IMR-90 (cell line): ENCODE measurements around the gene GIPC3. TPM values are rescaled to one million over a fixed set of nuclear protein-coding genes. Genes with fewer than 3 reads are reported as not detected.

Source experiments
- ATAC-seq: fragments of 200-7000 bp; cut with Tn5 transposase; 2 replicates; pipeline ENCODE4 v1.9.1; 2020; ENCODE audit warnings: low read depth, mild to moderate bottlenecking, moderate library complexity
- BruUV-seq: library from RNA; stranded (reverse); fragments of 400-500 nt; replicated peaks from 2 replicates; lab custom pipeline; 2021; lab: Mats Ljungman, UMichigan
- CTCF ChIA-PET: fragments of 300-600 bp; formaldehyde crosslinking; extraction: SDS; loops from one replicate; lab custom pipeline; 2021; ENCODE audit warnings: antibody characterized with exemption; lab: Yijun Ruan, JAX
- POLR2A ChIA-PET: fragments of 300-600 bp; sonication (Branson Sonifier 250); formaldehyde crosslinking; loops from one replicate; lab custom pipeline; 2022; ENCODE audit warnings: antibody characterized with exemption; ENCODE audit not compliant: unreplicated experiment; lab: Charles Lee
- DNase-seq: peaks from one replicate; pipeline ENCODE4 v3.0.0; 2013
- H2AFZ ChIP-seq: replicated peaks from 2 replicates; pipeline ENCODE3; 2013; ENCODE audit warnings: low read length, mild to moderate bottlenecking; ENCODE audit not compliant: poor library complexity
- H2AK5ac ChIP-seq: 2 replicates; pipeline ENCODE4 v1.6.1; 2013; ENCODE audit warnings: low read depth, low read length, inconsistent platforms
- H2AK9ac ChIP-seq: replicated peaks from 2 replicates; pipeline ENCODE3; 2013; ENCODE audit warnings: mild to moderate bottlenecking, low read depth, low read length, moderate library complexity; ENCODE audit not compliant: poor library complexity
- H2BK120ac ChIP-seq: 2 replicates; pipeline ENCODE4 v1.6.1; 2013; ENCODE audit warnings: low read depth, low read length, inconsistent platforms
- H2BK15ac ChIP-seq: 3 replicates; pipeline ENCODE4 v1.6.1; 2013; ENCODE audit warnings: low read depth, low read length, inconsistent platforms
- H2BK20ac ChIP-seq: 2 replicates; pipeline ENCODE4 v1.6.1; 2013; ENCODE audit warnings: low read depth, mild to moderate bottlenecking, inconsistent platforms, low read length, moderate library complexity
- H2BK5ac ChIP-seq: 2 replicates; pipeline ENCODE4 v1.6.1; 2013; ENCODE audit warnings: mild to moderate bottlenecking, low read depth, low read length, inconsistent platforms; ENCODE audit not compliant: poor library complexity, severe bottlenecking
- H3K14ac ChIP-seq: replicated peaks from 2 replicates; pipeline ENCODE4 v1.6.1; 2013; ENCODE audit warnings: low read depth, low read length, inconsistent platforms
- H3K18ac ChIP-seq: 2 replicates; pipeline ENCODE4 v1.6.1; 2013; ENCODE audit warnings: low read depth, low read length, control low read depth
- H3K23ac ChIP-seq: 2 replicates; pipeline ENCODE4 v1.6.1; 2013; ENCODE audit warnings: low read depth, low read length, inconsistent platforms
- H3K27ac ChIP-seq: 2 replicates; pipeline ENCODE4 v1.5.1; 2013; ENCODE audit warnings: mild to moderate bottlenecking, control low read depth, low read length; ENCODE audit not compliant: insufficient read depth
- H3K27me3 ChIP-seq: 2 replicates; pipeline ENCODE4 v1.6.1; 2013; ENCODE audit warnings: low read length; ENCODE audit not compliant: control insufficient read depth, insufficient read depth
- H3K36me3 ChIP-seq: 2 replicates; pipeline ENCODE4 v1.6.1; 2013; ENCODE audit warnings: low read length, mixed read lengths; ENCODE audit not compliant: control insufficient read depth, insufficient read depth
- H3K4ac ChIP-seq: 2 replicates; pipeline ENCODE4 v1.6.1; 2013; ENCODE audit warnings: low read depth, low read length, inconsistent platforms
- H3K4me1 ChIP-seq: 2 replicates; pipeline ENCODE4 v1.6.1; 2013; ENCODE audit warnings: low read length, mixed read lengths; ENCODE audit not compliant: control insufficient read depth, insufficient read depth
- H3K4me2 ChIP-seq: 2 replicates; pipeline ENCODE4 v1.6.1; 2013; ENCODE audit warnings: low read depth, mild to moderate bottlenecking, control low read depth, low read length, moderate library complexity
- H3K4me3 ChIP-seq: 2 replicates; pipeline ENCODE4 v1.5.1; 2013; ENCODE audit warnings: low read depth, mild to moderate bottlenecking, control low read depth, low read length, moderate library complexity; ENCODE audit not compliant: insufficient read depth
- H3K56ac ChIP-seq: 2 replicates; pipeline ENCODE4 v1.6.1; 2013; ENCODE audit warnings: low read length, inconsistent platforms; ENCODE audit not compliant: insufficient read depth; ENCODE audit errors: extremely low read depth
- H3K79me1 ChIP-seq, 2 experiments: 2 replicates each; pipeline ENCODE4 v1.6.1; 2013; ENCODE audit warnings: low read length in 2 of 2, inconsistent platforms in 1 of 2, low read depth in 1 of 2
- H3K9ac ChIP-seq: 2 replicates; pipeline ENCODE4 v1.6.1; 2013; ENCODE audit warnings: low read depth, low read length, control low read depth
- H3K9me1 ChIP-seq: 2 replicates; pipeline ENCODE4 v1.6.1; 2013; ENCODE audit warnings: low read length, inconsistent platforms; ENCODE audit not compliant: insufficient read depth
- H3K9me3 ChIP-seq: 2 replicates; pipeline ENCODE4 v1.6.1; 2013; ENCODE audit warnings: low read length; ENCODE audit not compliant: control insufficient read depth, insufficient read depth
- H4K20me1 ChIP-seq: 2 replicates; pipeline ENCODE4 v1.6.1; 2013; ENCODE audit warnings: low read length, inconsistent platforms; ENCODE audit not compliant: insufficient read depth
- H4K5ac ChIP-seq: 2 replicates; pipeline ENCODE4 v1.6.1; 2013; ENCODE audit warnings: mild to moderate bottlenecking, low read depth, low read length, control low read depth
- H4K8ac ChIP-seq, 2 experiments: 2 replicates each; pipeline ENCODE4 v1.6.1; 2013; ENCODE audit warnings: low read depth in 2 of 2, low read length in 2 of 2, control low read depth in 1 of 2, inconsistent platforms in 1 of 2
- H4K91ac ChIP-seq: 2 replicates; pipeline ENCODE4 v1.6.1; 2013; ENCODE audit warnings: low read depth, low read length, inconsistent platforms; ENCODE audit not compliant: insufficient read depth
- CEBPB ChIP-seq: IDR thresholded peaks from 2 replicates; pipeline ENCODE4 v1.6.1; 2012; ENCODE audit warnings: low read depth, low read length, improper control_type of control experiment
- CHD1 ChIP-seq: IDR thresholded peaks from 2 replicates; pipeline ENCODE4 v1.6.1; 2012; ENCODE audit warnings: low read depth, low read length, improper control_type of control experiment
- MAZ ChIP-seq: IDR thresholded peaks from 2 replicates; pipeline ENCODE4 v1.6.1; 2012; ENCODE audit warnings: low read depth, mild to moderate bottlenecking, low read length, improper control_type of control experiment, moderate library complexity, borderline replicate concordance
- POLR2A ChIP-seq: IDR thresholded peaks from 2 replicates; pipeline ENCODE4 v1.6.1; 2012; ENCODE audit warnings: mild to moderate bottlenecking, low read depth, low read length
- WGBS, 2 experiments: methylation state at CpG; one replicate each; pipeline versions ENCODE4 v1.1.5 to v1.1.7; 2013; ENCODE audit warnings: missing lambda C conversion rate in 2 of 2; ENCODE audit not compliant: insufficient read length in 1 of 2; ENCODE audit errors: extremely low coverage in 2 of 2; 5-methylcytosine and 5-hydroxymethylcytosine counted together
- dilution Hi-C: fragments of 300-500 bp; cut with HindIII; formaldehyde crosslinking; loops from one replicate; pipeline ENCODE4 v1.14.3; 2018; ENCODE audit warnings: low sequenced_read_pairs; ENCODE audit not compliant: unreplicated experiment
- in situ Hi-C: fragments of 300-500 bp; cut with MboI; formaldehyde crosslinking; loops from 3 replicates; pipeline ENCODE4 v1.14.3; 2019; ENCODE audit warnings: low sequenced_read_pairs, inconsistent platforms, mixed read lengths
- intact Hi-C: fragments of 100-400 bp; cut with micrococcal nuclease; formaldehyde crosslinking; loops from 2 replicates; pipeline ENCODE4 v1.10.0; 2022
- polyA plus RNA-seq, 3 experiments: library from polyadenylated mRNA; depleted of rRNA; stranded (reverse); fragments of >200 nt; gene quantifications; 2 replicates each; pipeline ENCODE4 v1.2.3, GENCODE V29; 2012; ENCODE audit warnings: low replicate concordance in 1 of 3
- total RNA-seq: library from RNA; depleted of rRNA; stranded (reverse); fragments of >200 nt; gene quantifications from 2 replicates; pipeline ENCODE4 v1.2.3, GENCODE V29; 2012

The GIPC3 gene
- total and polyA plus RNA-seq, 2 of the 4 experiments (the other 2 are of a cell fraction) = under 0.01 to 0.36 TPM

DNA sequence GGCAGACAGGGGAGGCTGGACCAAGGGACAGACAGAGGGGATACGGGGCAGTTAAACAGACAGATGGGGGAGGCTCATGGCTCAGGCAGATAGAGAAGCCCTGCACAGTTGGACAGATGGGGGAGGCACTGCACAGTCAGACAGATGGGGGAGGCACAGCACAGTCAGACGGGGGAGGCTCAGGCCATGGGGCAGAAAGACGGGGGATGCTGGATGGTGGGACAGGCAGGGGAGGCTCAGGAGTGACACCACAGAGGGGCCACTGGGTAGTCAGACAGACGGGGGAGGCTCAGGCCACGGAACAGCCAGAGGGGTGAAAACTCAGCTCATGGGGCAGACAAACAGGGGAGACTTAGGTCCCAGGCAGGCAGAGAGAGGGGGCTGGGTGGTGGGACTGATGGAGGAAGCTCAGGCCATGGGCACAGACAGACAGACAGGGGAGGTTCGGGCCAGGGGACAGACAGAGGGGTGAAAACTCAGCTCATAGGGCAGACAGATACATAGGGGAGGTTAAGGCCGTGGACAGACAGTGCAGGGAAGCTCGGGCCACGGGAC lies 28.8 kb upstream of the GIPC3 start:
- H2BK20ac ChIP-seq = no peak overlapping the region
- H2BK120ac ChIP-seq = no peak overlapping the region; the same call in 1 of the 2 replicates
- H4K20me1 ChIP-seq = peaks cover 27% of the 10 kb centered on the region
- peak overlapping the region; percentile 21 for H2BK5ac ChIP-seq
- H3K9ac ChIP-seq = peak overlapping the region; percentile 84
- no peak overlapping the region; the same call in 1 of the 2 replicates for H3K56ac ChIP-seq
- H3K36me3 ChIP-seq = no peaks in the 10 kb centered on the region
- in situ Hi-C loops = no loop called here
- H3K14ac ChIP-seq = peak overlapping the region; percentile 89
- DNase-seq (no peak), ATAC-seq (no peak)
- CTCF ChIA-PET = interaction anchor here (0.7 kb wide), 1 partner anchor 12 kb away, joined by 3 read pairs; no protein-coding TSS in a partner anchor
- H4K91ac ChIP-seq = peak overlapping the region; percentile 6; the same call in 1 of the 2 replicates
- 0 out of 2 replicates have a peak, but pooled peaks cover 4% of the 10 kb centered on the region for H3K9me1 ChIP-seq
- BruUV-seq = no TSS peak
- H3K27me3 ChIP-seq = no peaks in the 10 kb centered on the region
- H3K4me2 ChIP-seq = peak overlapping the region; percentile 84
- dilution Hi-C loops = no loop called here
- 44% methylated on average over 6 of the region's 9 CpGs; no CpG with 5 or more reads in 1 of the 2 experiments for WGBS, 2 experiments
- peak overlapping the region; percentile 83 for H3K4ac ChIP-seq
- H4K8ac ChIP-seq = peak overlapping the region in 1 of 2 experiments; percentile 62; a peak in 1 of 4 replicates
- H3K27ac ChIP-seq = peak overlapping the region; percentile 60; the same call in 1 of the 2 replicates
- peaks cover 16% of the 10 kb centered on the region for H3K4me1 ChIP-seq
- peak overlapping the region; percentile 75 for H2AFZ ChIP-seq
- peak overlapping the region; percentile 95 for H3K4me3 ChIP-seq
- peak overlapping the region; percentile 74 for H2AK5ac ChIP-seq
- H2BK15ac ChIP-seq = 0 out of 3 replicates have a peak overlapping the region, but pooled peaks have one; percentile 43
- peak overlapping the region; percentile 96 for H3K23ac ChIP-seq
- H2AK9ac ChIP-seq = peak overlapping the region; percentile 99
- POLR2A ChIA-PET = no interaction called here
- peaks cover 32 to 49% of the 10 kb centered on the region in 2 experiments for H3K79me1 ChIP-seq
- no peak overlapping the region for H3K18ac ChIP-seq
- H4K5ac ChIP-seq = no peak overlapping the region
- H3K9me3 ChIP-seq = no peaks in the 10 kb centered on the region
- TF ChIP-seq CEBPB (no peak), CHD1 (no peak; the same call in 1 of the 2 replicates), MAZ (0 out of 2 replicates have a peak, but pooled peaks have one; percentile 26), POLR2A (peak; percentile 9; the same call in 1 of the 2 replicates)
- intact Hi-C loops = no loop called here
